HL-60/S4 treated with retinoic acid at 250 ng/mL for 4 days and 3 days (cell line): ENCODE results near the gene ESPN.

Source experiments
- in situ Hi-C: fragments of 300-500 bp; cut with MboI; formaldehyde crosslinking; loops from 2 replicates; pipeline ENCODE4 v1.7.0; 2022; ENCODE audit warnings: low sequenced_read_pairs

The ESPN gene

GRCh38 chr1:6463120-6463412 lies 38.5 kb downstream of the ESPN start:
- in situ Hi-C loops = no loop called here

DNA sequence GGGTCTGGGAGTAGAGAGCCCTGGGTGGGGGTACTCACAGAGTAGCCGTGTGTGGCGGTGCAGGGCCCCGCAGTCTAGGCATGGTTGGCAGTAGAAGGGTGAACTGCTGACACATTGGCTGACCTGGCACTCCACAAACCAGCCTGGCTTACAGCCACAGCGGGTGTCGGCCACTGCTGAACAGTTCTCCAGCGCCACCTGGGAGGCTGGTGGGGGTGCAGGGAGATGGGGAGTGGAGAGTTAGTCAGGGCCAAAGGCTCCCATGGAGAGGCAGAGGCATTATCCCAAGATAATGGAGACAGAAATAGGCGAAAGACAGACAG lies 39.9 kb downstream of the ESPN start:
- in situ Hi-C loops = no loop called here

GRCh38 chr1:6464915-6465314 lies 40.3 kb downstream of the ESPN start:
- in situ Hi-C loops = no loop called here

GRCh38 chr1:6465461-6466005 lies 41.0 kb downstream of the ESPN start:
- in situ Hi-C loops = no loop called here

DNA sequence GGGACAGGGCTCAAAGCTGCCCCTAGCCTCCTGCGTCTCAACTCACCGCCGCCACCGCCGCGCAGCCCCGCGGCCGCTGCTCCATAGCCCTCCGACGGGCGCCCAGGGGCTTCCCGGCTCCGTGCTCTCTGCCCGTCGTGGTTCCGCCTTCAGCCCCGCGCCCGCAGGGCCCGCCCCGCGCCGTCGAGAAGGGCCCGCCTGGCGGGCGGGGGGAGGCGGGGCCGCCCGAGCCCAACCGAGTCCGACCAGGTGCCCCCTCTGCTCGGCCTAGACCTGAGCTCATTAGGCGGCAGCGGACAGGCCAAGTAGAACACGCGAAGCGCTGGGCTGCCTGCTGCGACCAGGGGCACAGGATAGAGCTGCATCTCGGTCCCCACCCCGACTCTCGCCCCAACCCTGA lies 41.4 kb downstream of the ESPN start, which contains the start of gene TNFRSF25:
Gene TNFRSF25, minus strand, starts transcription at position 151 of the 400 bp plus-strand sequence. Its CDS starts 66 bp downstream, at position 85.
- in situ Hi-C loops = no loop called here

- in situ Hi-C loops = no loop called here
Measured at GRCh38 chr1:6466751-6467150, 42.2 kb downstream of the ESPN start.

DNA sequence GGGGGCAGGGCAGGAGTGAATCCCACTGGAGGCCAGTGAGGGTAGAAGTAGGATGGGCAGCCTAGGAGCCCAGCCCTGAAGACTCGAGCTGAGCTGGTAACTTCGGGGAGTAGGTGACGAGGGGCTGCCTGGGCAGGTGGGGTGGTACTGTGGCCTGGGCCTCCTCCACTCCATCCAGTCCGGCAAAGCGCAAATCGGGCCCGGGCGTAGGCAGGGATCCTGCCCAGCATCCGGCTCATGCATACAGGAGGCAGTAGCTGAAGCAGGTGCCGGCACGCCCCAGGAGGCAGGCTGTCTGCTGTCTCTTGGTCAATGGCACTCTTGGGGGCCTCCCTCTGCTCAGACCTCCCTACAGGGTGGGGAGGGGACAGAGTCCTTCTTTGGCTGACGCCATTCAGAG lies 42.6 kb downstream of the ESPN start:
- in situ Hi-C loops = no loop called here

DNA sequence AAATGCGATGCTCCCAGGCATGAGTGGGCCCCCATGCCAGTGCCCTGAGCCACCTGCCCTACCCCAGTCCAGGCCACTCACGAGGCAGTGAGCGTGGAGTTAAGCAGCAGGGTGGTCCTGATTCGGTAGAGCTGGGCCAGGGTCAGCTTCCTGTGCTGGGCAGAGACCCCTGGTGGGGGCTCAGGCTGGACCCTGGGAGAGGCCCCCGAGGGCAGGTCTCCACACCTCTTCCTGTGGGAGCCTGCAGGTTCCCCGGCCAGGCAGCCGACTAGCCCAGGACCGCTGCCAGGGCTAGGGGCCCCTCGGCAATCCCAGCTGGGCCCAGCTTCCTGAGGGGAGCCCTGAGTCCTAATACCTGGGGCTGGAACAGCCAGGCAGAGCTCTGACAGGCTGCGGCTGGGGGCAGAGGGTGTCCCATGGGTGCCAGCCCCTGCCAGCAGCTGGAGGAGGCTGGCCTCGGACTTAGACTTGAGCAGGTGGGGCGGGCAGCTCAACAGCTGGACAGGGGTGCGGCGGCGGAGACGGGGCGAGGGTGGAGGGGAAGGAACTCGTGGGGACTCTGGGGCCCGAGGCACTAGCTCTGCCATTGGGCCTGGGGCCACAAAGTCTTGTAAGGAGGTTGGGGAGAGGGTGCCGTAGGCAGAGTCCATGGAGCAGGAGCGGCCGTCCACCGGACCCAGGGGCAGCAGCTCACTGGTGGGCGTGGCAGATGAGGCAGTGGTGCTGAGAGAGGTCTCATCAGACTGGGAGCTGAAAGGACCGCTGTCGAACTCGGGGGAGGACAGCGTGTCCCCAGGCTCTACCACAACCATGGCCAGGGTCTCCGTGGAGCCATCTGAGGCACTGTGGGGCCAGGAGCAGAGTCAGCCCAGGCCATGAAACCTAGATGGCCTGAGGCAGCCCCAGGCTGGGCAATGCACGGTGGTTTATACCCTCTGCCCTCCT lies 43.4 kb downstream of the ESPN start:
- in situ Hi-C loops = no loop called here

DNA sequence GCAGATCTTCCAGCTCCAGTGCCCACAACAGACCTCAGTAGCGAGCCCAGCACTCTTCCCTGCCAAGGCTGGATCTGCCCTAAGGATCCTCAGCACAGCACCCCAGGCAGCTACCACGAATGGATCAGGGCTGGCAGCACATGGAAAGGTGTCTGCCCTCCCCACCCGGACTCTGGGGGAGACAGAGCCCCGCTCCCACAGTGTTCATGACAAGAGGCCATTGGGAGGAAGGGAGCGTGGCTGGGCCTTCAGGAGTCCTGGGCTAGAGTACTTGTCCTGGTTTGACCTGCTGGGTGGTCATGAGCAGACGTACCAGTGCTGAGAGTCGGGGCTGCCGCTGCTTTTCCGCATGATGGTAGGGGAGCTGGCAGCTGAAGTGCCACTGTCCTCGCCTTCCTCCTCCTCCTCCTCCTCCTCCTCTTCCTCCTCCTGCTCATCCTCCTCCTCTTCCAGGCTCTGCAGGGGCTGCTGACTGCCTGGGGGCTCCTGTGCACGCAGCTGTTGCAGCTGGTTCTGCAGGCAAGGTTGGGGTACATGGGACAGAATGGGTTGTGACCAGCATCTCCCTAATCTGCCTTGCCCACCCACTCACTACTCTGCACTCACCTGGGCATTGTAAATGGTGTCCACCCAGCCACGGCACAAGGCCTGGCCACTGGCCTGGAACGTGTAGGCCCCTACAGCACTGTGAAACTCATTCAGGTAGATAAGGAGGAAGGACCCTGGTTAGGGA lies 44.3 kb downstream of the ESPN start:
- in situ Hi-C loops = no loop called here

DNA sequence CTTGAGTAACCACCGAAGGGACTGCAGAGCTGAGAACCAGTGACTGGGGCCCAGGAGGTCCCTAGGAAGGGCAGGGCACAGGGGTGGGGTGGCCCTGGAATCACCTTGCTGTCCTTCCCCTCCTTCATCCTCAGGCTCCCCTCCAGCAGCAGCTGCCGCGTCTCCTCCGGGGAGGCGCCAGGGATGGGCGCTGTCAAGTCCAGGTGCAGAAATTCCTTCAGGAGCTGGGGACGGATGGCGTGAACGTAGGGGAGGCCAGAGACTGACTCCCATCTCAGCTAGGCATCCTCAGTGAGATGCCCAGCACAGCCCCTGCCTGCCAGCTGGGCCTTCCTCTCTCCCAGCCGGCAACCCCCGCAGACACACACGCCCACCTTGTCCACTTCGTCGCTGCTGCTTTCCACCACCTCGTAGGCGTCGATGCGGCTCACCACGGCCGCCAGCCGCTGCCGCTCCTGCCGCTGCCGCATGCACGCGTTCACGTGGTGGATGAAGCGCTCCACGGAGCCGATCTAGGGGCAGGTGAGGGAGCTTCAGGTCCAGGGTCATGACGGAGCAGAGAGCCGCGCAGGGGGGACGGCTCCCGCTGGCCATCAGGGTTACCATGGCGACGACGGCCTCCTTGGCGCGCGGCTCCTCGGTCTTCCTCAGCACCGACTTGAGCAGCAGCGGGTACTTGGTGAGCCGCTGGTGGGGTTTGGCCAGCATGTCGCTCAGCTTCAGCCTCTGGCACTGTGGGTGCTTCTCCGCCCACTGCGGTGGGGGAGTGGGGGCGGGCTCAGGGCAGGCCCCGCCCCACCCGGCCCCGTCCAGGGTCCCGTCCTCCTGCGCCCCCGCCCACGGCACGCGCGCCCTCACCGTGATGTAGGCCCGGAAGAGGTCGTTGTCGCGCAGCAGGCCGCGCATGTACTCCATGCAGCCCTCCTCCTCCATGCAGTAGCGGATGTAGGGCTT lies 45.8 kb downstream of the ESPN start:
- in situ Hi-C loops = no loop called here

DNA sequence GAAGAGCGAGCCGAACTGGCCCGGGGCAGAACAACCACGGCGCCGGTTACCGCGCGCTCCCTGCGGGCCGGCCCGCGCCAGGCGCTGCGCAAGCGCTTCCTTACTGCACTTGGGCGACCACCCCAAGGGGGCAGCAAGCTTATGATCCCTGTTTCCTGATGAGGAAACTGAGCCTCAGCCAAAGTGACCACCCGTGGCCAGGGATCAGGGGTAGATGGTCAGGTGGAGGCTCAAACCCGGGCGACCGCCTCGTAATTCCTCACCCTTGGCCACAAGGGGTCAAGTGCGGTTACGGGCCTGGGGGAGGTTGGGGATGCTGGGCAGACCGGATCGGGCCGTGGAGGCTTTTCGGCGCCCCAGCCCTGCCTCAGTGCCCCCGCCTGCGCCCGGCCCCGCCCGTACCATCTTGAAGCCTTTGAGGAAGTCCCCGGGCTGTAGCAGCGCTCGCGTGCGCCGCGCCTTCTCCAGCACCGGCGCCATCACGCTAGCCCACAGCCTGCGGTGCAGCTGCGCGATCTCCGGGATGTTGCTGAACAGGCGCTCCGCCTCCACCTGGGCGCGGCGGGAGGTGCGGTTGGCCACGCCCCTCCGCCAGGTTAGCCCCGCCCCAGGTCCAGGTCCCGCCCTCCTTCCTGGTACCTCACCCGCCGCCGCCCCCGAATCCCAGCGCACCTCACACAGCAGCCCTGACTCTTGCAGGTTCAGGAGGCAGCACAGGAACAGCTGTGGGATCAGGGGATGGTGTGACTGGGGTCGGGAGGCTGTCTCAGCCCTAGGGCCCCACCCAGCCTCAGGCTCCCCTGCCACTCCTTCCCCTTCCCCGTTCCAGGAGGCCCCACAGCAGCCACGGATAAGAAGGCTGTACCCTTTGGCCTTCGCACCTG lies 46.8 kb downstream of the ESPN start:
- in situ Hi-C loops = no loop called here

- in situ Hi-C loops = no loop called here
Measured at GRCh38 chr1:6471970-6472368, 47.4 kb downstream of the ESPN start.

DNA sequence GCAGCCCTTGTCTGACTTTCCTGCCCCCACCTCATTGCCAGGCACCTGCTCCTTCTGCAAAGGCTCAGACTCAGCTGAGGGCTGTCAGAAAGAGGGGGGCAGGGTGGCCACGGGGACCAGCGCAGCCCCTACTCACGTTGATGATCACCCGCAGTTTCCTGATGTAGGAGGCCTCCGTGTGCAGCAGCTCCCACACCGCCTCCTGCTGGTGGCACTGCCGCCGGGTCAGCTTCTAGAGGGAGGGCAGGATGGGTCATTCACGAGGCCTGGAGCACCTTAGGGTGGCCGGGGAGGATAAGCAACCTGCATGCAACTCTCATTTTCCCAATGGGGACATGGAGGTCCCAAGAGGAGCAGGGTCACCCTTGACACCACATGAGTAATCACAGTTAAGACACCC lies 47.8 kb downstream of the ESPN start:
- in situ Hi-C loops = no loop called here

- in situ Hi-C loops = no loop called here
Measured at GRCh38 chr1:6473156-6473555, 48.6 kb downstream of the ESPN start.

DNA sequence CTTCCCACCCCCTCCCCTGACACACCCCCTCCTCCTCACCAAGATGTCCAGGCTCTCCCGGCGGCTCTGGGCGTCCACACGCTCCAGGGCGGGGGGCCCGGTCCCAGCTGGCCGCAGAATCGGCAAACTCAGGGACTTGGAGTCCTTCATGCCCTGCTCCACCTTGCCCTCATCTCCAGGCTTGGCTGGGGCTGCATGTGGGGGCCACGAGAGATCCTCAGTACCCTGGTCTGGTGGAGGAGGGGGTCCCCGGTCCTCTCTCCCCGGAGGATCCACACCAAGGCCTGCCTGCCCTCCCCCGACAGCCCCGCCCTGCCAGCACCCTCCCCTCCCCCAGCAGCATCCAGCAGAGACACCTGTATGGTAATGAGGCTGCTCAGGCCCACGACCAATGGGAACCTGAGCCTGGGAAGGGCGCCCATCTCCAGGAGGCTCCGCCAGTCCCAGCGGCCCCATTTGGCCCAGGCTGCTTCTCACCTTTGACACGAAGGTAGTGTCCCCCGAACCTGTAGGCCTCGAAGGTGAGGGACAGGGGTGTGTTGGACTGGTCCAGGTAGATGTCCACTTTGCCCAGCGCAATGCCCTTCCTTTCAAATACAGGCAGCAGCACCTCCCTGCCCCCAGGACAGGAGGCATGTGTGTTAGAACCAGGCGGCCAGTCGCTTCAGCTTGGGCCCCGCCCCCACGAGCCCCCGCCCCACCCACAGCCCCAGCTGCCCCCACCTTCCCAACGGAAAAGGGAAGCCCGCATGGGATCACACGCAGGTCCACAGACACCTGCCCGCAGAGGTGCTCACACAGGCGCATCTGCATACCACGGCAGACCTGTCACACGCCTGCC lies 49.6 kb downstream of the ESPN start:
- in situ Hi-C loops = no loop called here

DNA sequence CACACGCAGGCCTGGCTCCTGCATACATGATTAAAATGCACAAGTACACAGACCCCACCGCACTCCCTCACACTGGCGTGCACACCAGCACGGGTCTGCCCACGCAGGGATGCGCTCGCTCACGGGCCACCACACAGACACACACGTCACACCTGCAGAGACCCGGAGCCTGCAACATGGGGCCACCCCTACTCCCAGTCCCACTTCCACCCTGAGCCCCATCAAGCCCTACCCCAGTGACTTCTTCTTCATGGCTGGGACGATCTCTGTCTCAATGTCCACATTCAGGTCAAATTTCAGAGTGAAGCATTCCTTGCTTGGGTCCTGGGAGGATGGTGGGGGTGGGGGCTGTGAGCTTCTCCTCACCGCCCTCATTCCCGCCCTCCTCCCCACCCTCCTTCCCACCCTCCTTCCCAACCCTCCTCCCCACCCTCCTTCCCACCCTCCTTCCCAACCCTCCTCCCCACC lies 50.3 kb downstream of the ESPN start:
- in situ Hi-C loops = no loop called here

- in situ Hi-C loops = no loop called here
Measured at GRCh38 chr1:6475381-6476133, 51.0 kb downstream of the ESPN start.

GRCh38 chr1:6476483-6476882 lies 51.9 kb downstream of the ESPN start:
- in situ Hi-C loops = no loop called here
